Adrenal gland (tissue), 5 donors: ENCODE measurements around the gene UQCC3.

Experiments
- CTCF ChIP-seq, 6 experiments: fragments of 450-650 bp in 4 of 6; fragments of 200-600 bp in 2 of 6; sonication (generic) in 1 of 6; IDR thresholded peaks; 1 replicate in 5 of 6; 2 replicates in 1 of 6; pipeline versions ENCODE4 v1.5.1 to v1.8.0; 2016 to 2021; ENCODE audit warnings: antibody characterized with exemption in 6 of 6, mild to moderate bottlenecking in 2 of 6, moderate library complexity in 1 of 6
- POLR2A ChIP-seq, 2 donors: fragments of 450-650 bp; IDR thresholded peaks; one replicate each; pipeline ENCODE4 v1.6.1; 2017; ENCODE audit warnings: antibody characterized with exemption in 2 of 2, mild to moderate bottlenecking in 2 of 2, moderate library complexity in 1 of 2
- donor health status: DM: no; HTN: no; CAD: no.

DNA sequence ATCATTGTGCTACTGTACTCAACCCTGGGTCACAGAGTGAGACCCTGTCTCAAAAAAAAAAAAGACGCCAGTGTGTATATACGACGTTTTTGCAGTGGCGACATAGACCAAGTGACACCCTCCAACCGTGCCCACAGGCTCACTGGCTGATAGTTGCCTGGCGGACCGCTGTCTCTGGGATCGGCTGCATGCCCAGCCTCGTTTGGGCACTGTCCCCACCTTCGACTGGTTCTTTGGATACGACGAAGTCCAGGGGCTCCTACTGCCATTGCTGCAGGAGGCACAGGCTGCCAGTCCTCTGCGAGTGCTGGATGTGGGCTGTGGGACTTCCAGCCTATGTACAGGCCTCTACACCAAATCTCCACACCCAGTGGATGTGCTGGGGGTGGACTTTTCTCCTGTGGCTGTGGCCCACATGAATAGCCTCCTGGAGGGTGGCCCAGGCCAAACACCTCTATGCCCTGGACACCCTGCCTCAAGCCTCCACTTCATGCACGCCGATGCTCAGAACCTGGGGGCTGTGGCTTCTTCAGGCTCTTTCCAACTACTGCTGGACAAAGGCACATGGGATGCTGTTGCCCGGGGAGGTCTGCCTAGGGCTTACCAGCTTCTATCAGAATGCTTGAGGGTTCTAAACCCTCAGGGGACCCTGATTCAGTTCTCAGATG is 5.1 kb upstream of the UQCC3 start:
- TF ChIP-seq POLR2A (IDR thresholded peaks at IDR 0.05) (no peak), CTCF (IDR thresholded peaks at IDR 0.05) (no peak)
